H1 (cell line): ENCODE data around the gene RASGEF1B. TPM values are rescaled to one million over a fixed set of nuclear protein-coding genes. Genes with fewer than 3 reads are reported as not detected.

ENCODE experiments used
- CTCF ChIA-PET: fragments of 300-600 bp; sonication (Branson Sonifier 250); formaldehyde crosslinking; loops from one replicate; lab custom pipeline; 2021; ENCODE audit not compliant: partially characterized antibody; lab: Charles Lee
- POLR2A ChIA-PET: fragments of 300-600 bp; sonication (Branson Sonifier 250); formaldehyde crosslinking; loops from one replicate; lab custom pipeline; 2021; ENCODE audit warnings: inconsistent platforms; ENCODE audit not compliant: partially characterized antibody; lab: Charles Lee
- DNase-seq, 2 experiments: peaks; one replicate each; pipeline versions ENCODE4 v3.0.0 to v3.0.0-alpha.2; 2010 to 2022; ENCODE audit warnings: low spot score in 2 of 2, low read depth in 1 of 2, mixed read lengths in 1 of 2
- FAIRE-seq: peaks from 2 replicates; lab custom pipeline; 2011; peaks lifted over from hg19 to GRCh38; lab: Jason Lieb, UNC
- H2AFZ ChIP-seq: 2 replicates; pipeline ENCODE4 v1.8.1; 2012; ENCODE audit warnings: low read length, inconsistent platforms
- H2AK5ac ChIP-seq: 2 replicates; pipeline ENCODE4 v1.6.1; 2013; ENCODE audit warnings: low read depth, low read length
- H2BK120ac ChIP-seq: replicated peaks from 2 replicates; pipeline ENCODE3; 2013; ENCODE audit warnings: low read depth, low read length, inconsistent platforms
- H2BK12ac ChIP-seq: 2 replicates; pipeline ENCODE4 v1.6.1; 2013; ENCODE audit warnings: low read depth, low read length
- H2BK15ac ChIP-seq: 2 replicates; pipeline ENCODE4 v1.6.1; 2013; ENCODE audit warnings: low read length
- H2BK20ac ChIP-seq: 2 replicates; pipeline ENCODE4 v1.6.1; 2013; ENCODE audit warnings: low read length
- H2BK5ac ChIP-seq: 2 replicates; pipeline ENCODE4 v1.6.1; 2013; ENCODE audit warnings: low read depth, low read length
- H3K14ac ChIP-seq: 2 replicates; pipeline ENCODE4 v1.6.1; 2013; ENCODE audit warnings: inconsistent platforms; ENCODE audit not compliant: insufficient read length
- H3K18ac ChIP-seq: 2 replicates; pipeline ENCODE4 v1.6.1; 2013; ENCODE audit warnings: low read length; ENCODE audit errors: extremely low read depth
- H3K23ac ChIP-seq: 2 replicates; pipeline ENCODE4 v1.6.1; 2013; ENCODE audit warnings: inconsistent platforms; ENCODE audit not compliant: insufficient read length
- H3K23me2 ChIP-seq: 2 replicates; pipeline ENCODE4 v1.6.1; 2013; ENCODE audit warnings: low read depth, low read length
- H3K27ac ChIP-seq: 2 replicates; pipeline ENCODE4 v1.6.1; 2011; ENCODE audit warnings: low read depth, low read length, inconsistent platforms
- H3K27me3 ChIP-seq, 4 experiments: replicated peaks in 1 of 4; 1 replicate in 1 of 4; 2 replicates in 3 of 4; pipeline versions ENCODE4 v1.6.1 to v1.8.1; 2011 to 2013; ENCODE audit warnings: low read length in 3 of 4, mild to moderate bottlenecking in 3 of 4, inconsistent platforms in 2 of 4, mixed read lengths in 2 of 4, moderate library complexity in 1 of 4; ENCODE audit not compliant: control insufficient read depth in 3 of 4, insufficient read depth in 3 of 4; ENCODE audit errors: extremely low read depth in 1 of 4
- H3K36me3 ChIP-seq, 4 experiments: 2 replicates each; pipeline versions ENCODE4 v1.6.1 to v1.8.1; 2011 to 2013; ENCODE audit warnings: mild to moderate bottlenecking in 4 of 4, low read length in 3 of 4, moderate library complexity in 2 of 4, control low read depth in 1 of 4, inconsistent platforms in 1 of 4; ENCODE audit not compliant: insufficient read depth in 4 of 4, control insufficient read depth in 2 of 4
- H3K4ac ChIP-seq: replicated peaks from 2 replicates; pipeline ENCODE3; 2013; ENCODE audit warnings: low read length, low read depth, mixed read lengths, inconsistent platforms; ENCODE audit not compliant: insufficient read length
- H3K4me1 ChIP-seq, 4 experiments: replicated peaks in 1 of 4; 1 replicate in 1 of 4; 2 replicates in 3 of 4; pipeline versions ENCODE4 v1.6.1 to v1.8.1; 2011 to 2013; ENCODE audit warnings: low read length in 3 of 4, inconsistent platforms in 2 of 4, mixed read lengths in 1 of 4; ENCODE audit not compliant: insufficient read depth in 4 of 4, control insufficient read depth in 3 of 4
- H3K4me2 ChIP-seq, 2 experiments: 2 replicates each; pipeline versions ENCODE4 v1.6.1 to v1.8.1; 2011 to 2013; ENCODE audit warnings: low read depth in 2 of 2, low read length in 2 of 2, control low read depth in 1 of 2, inconsistent platforms in 1 of 2, mild to moderate bottlenecking in 1 of 2; ENCODE audit not compliant: insufficient read depth in 1 of 2
- H3K4me3 ChIP-seq, 4 experiments: fragments of 200-600, 300-600 bp in 1 of 4; sonication (generic), shearing (Covaris generic), sonication (Bioruptor Twin) in 1 of 4; 2 replicates each; pipeline versions ENCODE4 v1.5.1 to v1.8.1; 2011 to 2016; ENCODE audit warnings: low read length in 4 of 4, low read depth in 3 of 4, control low read depth in 2 of 4, inconsistent platforms in 2 of 4, mild to moderate bottlenecking in 2 of 4, mixed read lengths in 1 of 4, moderate library complexity in 1 of 4; ENCODE audit not compliant: insufficient read depth in 2 of 4; ENCODE audit errors: extremely low read depth in 1 of 4
- H3K56ac ChIP-seq: replicated peaks from 2 replicates; pipeline ENCODE3; 2013; ENCODE audit warnings: low read depth, mild to moderate bottlenecking, mixed read lengths, low read length, inconsistent platforms; ENCODE audit not compliant: insufficient read length
- H3K79me1 ChIP-seq: 2 replicates; pipeline ENCODE4 v1.6.1; 2013; ENCODE audit warnings: low read depth, low read length, control low read depth
- H3K79me2 ChIP-seq, 2 experiments: 2 replicates each; pipeline versions ENCODE4 v1.6.1 to v1.8.1; 2012 to 2013; ENCODE audit warnings: low read length in 2 of 2, mild to moderate bottlenecking in 2 of 2, inconsistent platforms in 1 of 2; ENCODE audit not compliant: insufficient read depth in 2 of 2, control insufficient read depth in 1 of 2
- H3K9ac ChIP-seq, 4 experiments: replicated peaks in 1 of 4; 1 replicate in 1 of 4; 2 replicates in 3 of 4; pipeline versions ENCODE4 v1.6.1 to v1.8.1; 2011 to 2013; ENCODE audit warnings: low read depth in 3 of 4, low read length in 3 of 4, control low read depth in 2 of 4, mild to moderate bottlenecking in 2 of 4, moderate library complexity in 2 of 4, inconsistent platforms in 1 of 4; ENCODE audit errors: extremely low read depth in 1 of 4
- H3K9me3 ChIP-seq, 2 experiments: 2 replicates each; pipeline versions ENCODE4 v1.6.1 to v1.8.1; 2012 to 2013; ENCODE audit warnings: mild to moderate bottlenecking in 2 of 2, moderate library complexity in 2 of 2, control low read depth in 1 of 2, inconsistent platforms in 1 of 2, low read depth in 1 of 2, low read length in 1 of 2, mixed read lengths in 1 of 2; ENCODE audit not compliant: insufficient read depth in 2 of 2
- H4K20me1 ChIP-seq, 2 experiments: replicated peaks in 1 of 2; 2 replicates each; pipeline versions ENCODE3 to v1.8.1; 2011 to 2013; ENCODE audit warnings: inconsistent platforms in 2 of 2, low read length in 2 of 2, mild to moderate bottlenecking in 1 of 2; ENCODE audit not compliant: insufficient read depth in 2 of 2, control insufficient read depth in 1 of 2
- H4K5ac ChIP-seq: 2 replicates; pipeline ENCODE4 v1.6.1; 2013; ENCODE audit warnings: low read length, low read depth, mixed read lengths, inconsistent platforms; ENCODE audit not compliant: insufficient read length
- H4K8ac ChIP-seq: 2 replicates; pipeline ENCODE4 v1.8.0; 2013; ENCODE audit warnings: mild to moderate bottlenecking, moderate library complexity, low read length, inconsistent platforms; ENCODE audit not compliant: insufficient read depth; ENCODE audit errors: extremely low read depth
- H4K91ac ChIP-seq: replicated peaks from 2 replicates; pipeline ENCODE3; 2013; ENCODE audit warnings: low read length, mixed read lengths, inconsistent platforms; ENCODE audit not compliant: insufficient read length
- CBX5 ChIP-seq: fragments of 300-800, 300-1000 bp; sonication (generic); IDR thresholded peaks from 2 replicates; pipeline ENCODE4 v1.7.1; 2016; ENCODE audit warnings: antibody characterized with exemption, low read length, low read depth
- EP300 ChIP-seq, 2 experiments: IDR thresholded peaks; 1 replicate in 1 of 2; 2 replicates in 1 of 2; pipeline ENCODE4 v1.6.1; 2011 to 2012; ENCODE audit warnings: low read depth in 2 of 2, low read length in 2 of 2, mild to moderate bottlenecking in 2 of 2, borderline replicate concordance in 1 of 2, inconsistent platforms in 1 of 2, moderate library complexity in 1 of 2
- SUZ12 ChIP-seq: fragments of 200-600 bp; sonication (generic); IDR thresholded peaks from 2 replicates; pipeline ENCODE4 v1.6.1; 2012; ENCODE audit warnings: mild to moderate bottlenecking, inconsistent platforms, low read length, moderate library complexity, mixed read lengths
- TEAD4 ChIP-seq: IDR thresholded peaks from 2 replicates; pipeline ENCODE4 v1.6.1; 2012; ENCODE audit warnings: low read depth, low read length, inconsistent platforms, mixed read lengths
- WGBS, 2 experiments: shearing (Covaris generic) in 1 of 2; methylation state at CpG; one replicate each; pipeline versions ENCODE4 v1.1.6 to v1.1.7; 2013 to 2015; ENCODE audit warnings: low lambda C conversion rate in 2 of 2, mixed read lengths in 2 of 2, inconsistent platforms in 1 of 2, low coverage in 1 of 2, missing lambda C conversion rate in 1 of 2; ENCODE audit not compliant: insufficient replicate concordance in 2 of 2, insufficient coverage in 1 of 2, insufficient read length in 1 of 2; ENCODE audit errors: extremely low coverage in 1 of 2, missing lambda C conversion rate in 1 of 2; 5-methylcytosine and 5-hydroxymethylcytosine counted together
- polyA plus RNA-seq, 7 experiments: library from polyadenylated mRNA; depleted of rRNA in 3 of 7; stranded (reverse) in 5 of 7; unstranded in 2 of 7; fragments of >200 nt in 5 of 7; fragments of 200-250 nt in 2 of 7; gene quantifications; 1 replicate in 5 of 7; 2 replicates in 1 of 7; 4 replicates in 1 of 7; pipeline versions ENCODE4 v1.2.1 to v1.2.3, GENCODE V29; 2011 to 2013; ENCODE audit warnings: missing spikeins in 2 of 7, mixed read lengths in 2 of 7
- total RNA-seq: library from RNA; stranded (reverse); fragmentation: NEBNext Ultra II Directional; extraction: Animal tissue kit (Norgen Biotek cat#: 25700); gene quantifications from 2 replicates; pipeline ENCODE4 v1.2.1, GENCODE V29; 2021

RASGEF1B gene
- total and polyA plus RNA-seq, 2 of the 8 experiments (the other 6 are each of a cell fraction or from before 2014, with no cell fraction given): 1.6 to 4.7 TPM

DNA sequence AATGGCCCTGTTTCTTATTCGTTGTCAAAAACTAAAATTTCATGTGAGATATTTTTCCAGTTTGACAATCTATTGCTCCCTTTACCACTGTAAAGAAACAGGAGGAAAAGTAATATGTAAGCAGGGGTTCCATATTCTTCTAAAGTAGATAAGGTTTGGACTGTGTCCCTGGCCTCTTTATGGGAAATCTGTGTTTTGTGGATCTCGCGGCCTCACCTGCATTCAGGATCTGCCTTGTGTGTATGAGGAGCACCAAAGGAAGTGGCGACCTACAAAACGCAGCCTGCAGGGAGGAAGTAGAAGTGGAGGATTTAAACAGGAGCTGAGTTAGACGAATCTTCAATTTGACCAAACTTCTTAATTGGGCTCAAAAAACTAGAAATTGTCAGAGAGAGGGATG lies 67.0 kb downstream of the RASGEF1B start:
- CTCF ChIA-PET: interaction anchor here (0.7 to 1.4 kb wide), 8 partner anchors 16 to 797 kb away, joined by 3 to 7 read pairs (median 3); no protein-coding TSS in a partner anchor
- no peak overlapping the region for H2BK15ac ChIP-seq
- no peaks in the 10 kb centered on the region for H3K36me3 ChIP-seq
- H3K9me3 ChIP-seq: no peaks in the 10 kb centered on the region
- no peaks in the 10 kb centered on the region for H3K79me2 ChIP-seq
- H3K4me3 ChIP-seq: no peak overlapping the region
- no peak overlapping the region for H3K18ac ChIP-seq
- H2AK5ac ChIP-seq: no peak overlapping the region
- no peak for DNase-seq
- 96% methylated on average over 6 of the region's 6 CpGs; no CpG with 5 or more reads in 1 of the 2 experiments for WGBS, 2 experiments
- no peaks in the 10 kb centered on the region for H4K20me1 ChIP-seq
- H3K56ac ChIP-seq: no peak overlapping the region
- no peak overlapping the region for H4K8ac ChIP-seq
- H3K27ac ChIP-seq: no peak overlapping the region
- no peaks in the 10 kb centered on the region for H3K23me2 ChIP-seq
- H2BK12ac ChIP-seq: no peak overlapping the region
- no peak overlapping the region for H3K4ac ChIP-seq
- no peak overlapping the region for H2BK20ac ChIP-seq
- no peak overlapping the region for H2AFZ ChIP-seq
- H3K14ac ChIP-seq: no peak overlapping the region
- no peak overlapping the region for H4K5ac ChIP-seq
- no peak overlapping the region for H2BK120ac ChIP-seq
- no peak overlapping the region for H3K23ac ChIP-seq
- no peak for TF ChIP-seq EP300 (IDR thresholded peaks at IDR 0.05; ENCODE audit: borderline replicate concordance in 1 of 2, low read depth in 2 of 2, low read length in 2 of 2)
- TF ChIP-seq CBX5: no peak
- TF ChIP-seq SUZ12: no peak
- no peak for TF ChIP-seq TEAD4
- no peaks in the 10 kb centered on the region for H3K4me1 ChIP-seq
- no peak for FAIRE-seq
- no peak overlapping the region for H3K4me2 ChIP-seq
- H4K91ac ChIP-seq: no peak overlapping the region
- H3K79me1 ChIP-seq: no peaks in the 10 kb centered on the region
- no peaks in the 10 kb centered on the region for H3K27me3 ChIP-seq
- H2BK5ac ChIP-seq: no peak overlapping the region
- no peak overlapping the region for H3K9ac ChIP-seq
- POLR2A ChIA-PET: no interaction called here
